Skeletal muscle satellite cell (primary cell): Measurements from ENCODE around the gene ZMYND11.
"Not testable (repeated sequence)": the region's sequence is repeated elsewhere in the genome, so short reads cannot be mapped to it uniquely, and the experiment has no call there.

Experiments
- H3K27me3 ChIP-seq: 2 replicates; pipeline ENCODE4 v1.7.0; 2013; ENCODE audit warnings: low read length; ENCODE audit not compliant: control insufficient read depth, insufficient read depth
- H3K36me3 ChIP-seq: 2 replicates; pipeline ENCODE4 v1.7.0; 2013; ENCODE audit warnings: mild to moderate bottlenecking, control low read depth, low read length; ENCODE audit not compliant: insufficient read depth
- H3K4me1 ChIP-seq: 2 replicates; pipeline ENCODE4 v1.7.0; 2013; ENCODE audit warnings: low read length; ENCODE audit not compliant: control insufficient read depth, insufficient read depth
- H3K4me2 ChIP-seq: 2 replicates; pipeline ENCODE4 v1.7.0; 2013; ENCODE audit warnings: mild to moderate bottlenecking, low read length
- H3K4me3 ChIP-seq: 2 replicates; pipeline ENCODE4 v1.7.0; 2013; ENCODE audit warnings: low read length
- H3K9ac ChIP-seq: 2 replicates; pipeline ENCODE4 v1.7.0; 2013; ENCODE audit warnings: mild to moderate bottlenecking, low read depth, low read length, moderate library complexity
- H3K9me3 ChIP-seq: replicated peaks from 2 replicates; pipeline ENCODE4 v1.7.0; 2013; ENCODE audit warnings: mild to moderate bottlenecking, control low read depth, low read length

ZMYND11 gene

DNA sequence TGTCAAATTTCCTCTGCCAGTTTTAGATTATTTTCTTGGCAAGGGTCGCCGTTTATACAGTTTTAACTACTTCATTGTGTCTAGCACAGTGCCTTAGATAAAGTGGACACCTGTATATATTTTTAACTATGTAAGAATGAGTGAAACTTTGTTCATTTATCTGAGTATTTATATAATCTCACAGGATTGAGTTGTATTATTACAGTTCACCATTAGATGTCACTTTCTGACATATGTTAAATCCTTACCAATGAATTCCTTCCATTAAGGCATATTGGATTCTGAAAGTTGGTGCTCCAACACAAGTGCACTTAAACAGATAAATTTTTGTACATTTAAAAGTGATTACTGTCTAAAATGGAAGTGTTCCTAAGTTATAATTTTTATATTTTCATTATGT, 43.0 kb downstream of the ZMYND11 start:
- H3K4me2 ChIP-seq = no peak overlapping the region
- H3K4me3 ChIP-seq = no peak overlapping the region
- H3K27me3 ChIP-seq = no peaks in the 10 kb centered on the region
- H3K9ac ChIP-seq = no peak overlapping the region
- no peaks in the 10 kb centered on the region for H3K9me3 ChIP-seq
- H3K36me3 ChIP-seq = peaks cover under 1% of the 10 kb centered on the region
- peaks cover 21% of the 10 kb centered on the region for H3K4me1 ChIP-seq

GRCh38 chr10:178723-179122, 43.5 kb downstream of the ZMYND11 start:
- Histone ChIP-seq H3K9me3 (peaks cover 1% of the 10 kb centered on the region), H3K36me3 (peaks cover 5% of the 10 kb centered on the region), H3K9ac (peak overlapping the region; percentile 11), H3K4me2 (no peak overlapping the region), H3K4me3 (no peak overlapping the region), H3K27me3 (no peaks in the 10 kb centered on the region), H3K4me1 (peaks cover 22% of the 10 kb centered on the region)

DNA sequence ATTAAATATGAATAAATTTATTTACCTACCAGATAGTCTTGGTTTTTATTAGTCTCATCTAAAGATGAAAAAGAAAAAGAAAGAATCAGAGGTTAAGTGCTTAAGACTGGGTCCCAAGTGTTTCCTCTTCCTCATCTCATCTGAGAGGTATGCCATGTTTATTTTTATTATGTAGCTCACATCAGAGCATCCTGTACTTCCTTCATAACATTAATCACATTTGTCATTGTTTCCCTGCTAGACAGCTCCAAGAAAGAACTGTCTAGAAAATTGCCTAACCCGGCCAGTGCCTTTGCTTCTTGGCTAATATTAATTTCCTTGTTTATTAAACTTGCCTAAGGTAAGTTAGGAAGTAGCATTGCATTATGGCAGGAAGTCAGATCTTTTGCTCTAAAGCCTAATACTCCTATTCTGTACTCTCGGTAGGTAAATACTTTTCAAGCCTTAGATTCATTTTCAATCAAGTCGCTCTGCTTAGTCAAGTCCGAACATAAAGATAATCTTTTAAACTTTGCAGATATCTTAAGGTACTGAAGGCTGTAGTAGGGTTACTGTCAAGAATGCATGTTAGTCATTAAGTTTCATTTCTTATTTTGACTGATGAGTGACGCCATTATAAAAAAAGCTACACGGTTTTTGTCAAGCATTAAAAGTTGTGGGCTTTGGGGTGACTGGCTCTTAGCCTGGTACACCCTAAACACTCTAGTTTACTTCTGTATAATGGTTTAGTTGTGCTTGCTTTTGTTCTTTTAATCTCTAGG, 47.4 kb downstream of the ZMYND11 start:
- H3K9ac ChIP-seq = peak overlapping the region; percentile 18

GRCh38 chr10:184174-184573, 48.9 kb downstream of the ZMYND11 start:
- Histone ChIP-seq H3K4me1 (peaks cover 33% of the 10 kb centered on the region), H3K4me2 (no peak overlapping the region), H3K9me3 (peaks cover 11% of the 10 kb centered on the region), H3K27me3 (no peaks in the 10 kb centered on the region), H3K36me3 (peaks cover 18% of the 10 kb centered on the region), H3K9ac (no peak overlapping the region), H3K4me3 (no peak overlapping the region)

More for the DNA sequence above, 47.4 kb downstream of the ZMYND11 start:
- peak overlapping the region; percentile 22 for H3K4me2 ChIP-seq
- peaks cover 15% of the 10 kb centered on the region for H3K36me3 ChIP-seq
- peaks cover 31% of the 10 kb centered on the region for H3K4me1 ChIP-seq
- no peak overlapping the region for H3K4me3 ChIP-seq
- no peaks in the 10 kb centered on the region for H3K27me3 ChIP-seq
- H3K9me3 ChIP-seq = peaks cover 11% of the 10 kb centered on the region

- Histone ChIP-seq H3K27me3 (no peaks in the 10 kb centered on the region), H3K9ac (no peak overlapping the region), H3K36me3 (peaks cover 18% of the 10 kb centered on the region), H3K4me1 (peaks cover 38% of the 10 kb centered on the region), H3K4me2 (peak overlapping the region; percentile 38), H3K4me3 (no peak overlapping the region), H3K9me3 (peaks cover 11% of the 10 kb centered on the region)
Measured at GRCh38 chr10:184911-185310, 49.7 kb downstream of the ZMYND11 start.

- not testable (repeated sequence) for H3K4me2 ChIP-seq, H3K27me3 ChIP-seq, H3K9ac ChIP-seq, H3K4me3 ChIP-seq
- Histone ChIP-seq H3K36me3 (peaks cover 18% of the 10 kb centered on the region), H3K9me3 (peaks cover 11% of the 10 kb centered on the region), H3K4me1 (peaks cover 38% of the 10 kb centered on the region)
Measured at GRCh38 chr10:185571-185970, 50.3 kb downstream of the ZMYND11 start.

DNA sequence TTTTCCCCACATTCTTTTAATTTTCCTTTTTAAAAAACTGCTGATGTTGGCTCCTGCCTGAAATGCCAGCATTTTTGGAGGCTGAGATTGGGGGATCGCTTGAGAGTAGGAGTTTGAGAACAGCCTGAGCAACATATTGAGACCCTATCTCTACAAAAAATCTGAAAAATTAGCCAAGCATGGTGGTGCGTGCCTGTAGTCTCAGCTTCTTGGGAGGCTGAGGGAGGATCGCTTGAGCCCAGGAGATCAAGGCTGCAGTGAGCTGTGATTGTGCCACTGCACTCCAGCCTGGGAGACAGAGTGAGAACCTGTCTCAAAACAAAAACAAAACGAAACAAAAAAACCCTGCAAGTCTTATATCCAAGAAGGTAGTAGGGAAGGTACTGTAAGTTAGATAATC, 51.7 kb downstream of the ZMYND11 start:
- Histone ChIP-seq H3K27me3 (no peaks in the 10 kb centered on the region), H3K4me2 (no peak overlapping the region), H3K4me1 (peaks cover 44% of the 10 kb centered on the region), H3K36me3 (peaks cover 18% of the 10 kb centered on the region), H3K4me3 (no peak overlapping the region), H3K9me3 (peaks cover 11% of the 10 kb centered on the region), H3K9ac (no peak overlapping the region)

GRCh38 chr10:188546-188945, 53.3 kb downstream of the ZMYND11 start:
- H3K27me3 ChIP-seq = no peaks in the 10 kb centered on the region
- no peak overlapping the region for H3K9ac ChIP-seq
- H3K9me3 ChIP-seq = peaks cover 11% of the 10 kb centered on the region
- peaks cover 40% of the 10 kb centered on the region for H3K4me1 ChIP-seq
- H3K4me2 ChIP-seq = peak overlapping the region; percentile 58
- H3K4me3 ChIP-seq = peak overlapping the region; percentile 28
- H3K36me3 ChIP-seq = peaks cover 14% of the 10 kb centered on the region

- Histone ChIP-seq H3K4me2 (no peak overlapping the region), H3K9ac (no peak overlapping the region), H3K27me3 (no peaks in the 10 kb centered on the region), H3K9me3 (no peaks in the 10 kb centered on the region), H3K36me3 (peaks cover 5% of the 10 kb centered on the region), H3K4me3 (no peak overlapping the region), H3K4me1 (peaks cover 31% of the 10 kb centered on the region)
Measured at GRCh38 chr10:190216-190615, 55.0 kb downstream of the ZMYND11 start.

DNA sequence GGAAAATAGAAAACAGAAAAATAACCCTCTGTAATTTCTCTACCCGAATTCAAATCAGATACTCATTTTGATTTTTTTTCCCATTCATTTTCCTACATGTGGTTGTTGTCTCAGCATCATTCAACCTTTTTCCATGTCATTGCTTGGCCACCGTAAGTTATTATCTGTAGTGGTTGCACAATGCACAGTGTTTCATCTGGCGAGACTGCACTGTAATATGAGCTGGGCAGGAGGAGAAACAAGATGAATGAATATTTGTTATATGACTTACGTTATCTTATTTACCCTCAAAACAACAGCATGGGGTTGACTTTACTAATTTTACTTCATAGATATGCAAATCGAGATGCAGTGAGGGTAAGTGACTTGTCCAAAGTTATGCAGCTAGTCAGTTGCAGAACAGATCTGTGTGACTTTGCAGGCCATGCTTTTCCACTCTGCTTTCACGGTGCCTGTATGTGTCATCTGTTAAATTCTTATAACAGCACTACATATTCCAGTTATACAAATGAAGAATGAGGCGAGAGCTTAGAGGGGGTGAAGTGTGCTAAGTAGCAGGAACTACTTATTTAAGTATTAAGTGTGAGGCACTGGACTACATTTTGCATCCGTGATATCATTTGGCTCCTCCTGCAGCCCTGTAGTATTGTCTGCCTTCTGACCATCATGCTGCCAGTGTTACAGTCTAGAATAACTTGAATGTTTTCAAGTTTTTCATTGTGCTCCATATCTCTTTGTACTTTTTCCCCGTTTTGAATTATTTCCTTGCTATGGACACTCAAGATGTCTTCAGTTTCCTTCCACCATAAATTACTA, 56.7 kb downstream of the ZMYND11 start:
- H3K4me1 ChIP-seq = peaks cover 31% of the 10 kb centered on the region
- H3K4me2 ChIP-seq = peak overlapping the region; percentile 57
- H3K4me3 ChIP-seq = no peak overlapping the region
- no peak overlapping the region for H3K9ac ChIP-seq
- H3K9me3 ChIP-seq = no peaks in the 10 kb centered on the region
- H3K27me3 ChIP-seq = no peaks in the 10 kb centered on the region
- peaks cover 5% of the 10 kb centered on the region for H3K36me3 ChIP-seq

- no peak overlapping the region for H3K9ac ChIP-seq
- H3K4me2 ChIP-seq = no peak overlapping the region
- H3K4me3 ChIP-seq = no peak overlapping the region
- peaks cover 2% of the 10 kb centered on the region for H3K36me3 ChIP-seq
- H3K27me3 ChIP-seq = no peaks in the 10 kb centered on the region
- H3K9me3 ChIP-seq = no peaks in the 10 kb centered on the region
- H3K4me1 ChIP-seq = peaks cover 20% of the 10 kb centered on the region
Measured at GRCh38 chr10:194281-194680, 59.0 kb downstream of the ZMYND11 start.
